Placental epithelial cell (primary cell): Measurements from ENCODE around the gene SF3B6. TPM values are rescaled to one million over a fixed set of nuclear protein-coding genes. Genes with fewer than 3 reads are reported as not detected.

Source experiments
- small RNA-seq: library from RNA; depleted of rRNA; stranded (forward); fragments of <200 nt; gene quantifications from one replicate; pipeline ENCODE3, GENCODE V24; 2012
- total RNA-seq: library from RNA; depleted of rRNA; stranded (reverse); fragments of >200 nt; gene quantifications from 2 replicates; pipeline ENCODE4 v1.2.3, GENCODE V29; 2012

Gene SF3B6
- total RNA-seq, result 102 and 156 TPM in 2 replicates

GRCh38 chr2:24075915-24076848 lies at the start of gene SF3B6:
SF3B6 (minus strand) TSS chr2:24076326; CDS start chr2:24076229, 97 bp downstream.

GRCh38 chr2:24123195-24123921 lies 47.2 kb upstream of the SF3B6 start, which contains the start of the genes FAM228B and PFN4:
FAM228B (plus strand) TSS chr2:24123469; CDS start chr2:24124362, 893 bp downstream.
PFN4 (minus strand) TSS chr2:24123334; CDS start chr2:24122535, 799 bp downstream.

GRCh38 chr2:24084386-24085199 lies 8.5 kb upstream of the SF3B6 start, which contains the start of gene TP53I3:
TP53I3 (minus strand) TSS chr2:24084834; CDS start chr2:24084326, 508 bp downstream.

GRCh38 chr2:24049485-24050021 lies 26.6 kb downstream of the SF3B6 start, which contains the start of gene FKBP1B:
FKBP1B (plus strand) TSS chr2:24049741; CDS start chr2:24049850, 109 bp downstream.

GRCh38 chr2:24046930-24047702 lies 29.0 kb downstream of the SF3B6 start, which contains the start of gene WDCP:
WDCP (minus strand) TSS chr2:24047391; CDS start chr2:24039494, 7,897 bp downstream.

Small RNAs within 50 kb of the gene (small RNA-seq; reads per million reads assigned to genes)
- gene RNU6-370P, result not detected

Other genes starting within 250 kb of the SF3B6 start
- gene ATAD2B, start 149.2 kb downstream of the SF3B6 start, total RNA-seq, result 13.2 and 21.6 TPM in 2 replicates
- 11.1 and 14.5 TPM in 2 replicates for gene UBXN2A, start 135.9 kb downstream of the SF3B6 start, total RNA-seq
- under 0.01 TPM in 1 of 2 replicates, not detected in the other for gene MFSD2B, start 66.2 kb downstream of the SF3B6 start, total RNA-seq
- gene WDCP, start 28.9 kb downstream of the SF3B6 start, total RNA-seq, result 5.1 and 9.1 TPM in 2 replicates
- 17.5 and 41.6 TPM in 2 replicates for gene FKBP1B, start 26.6 kb downstream of the SF3B6 start, total RNA-seq
- 171 and 188 TPM in 2 replicates for gene TP53I3, start 8.5 kb upstream of the SF3B6 start, total RNA-seq
- gene PFN4, start 47.0 kb upstream of the SF3B6 start, total RNA-seq, result 2.4 TPM in 2 replicates
- gene FAM228B, start 47.1 kb upstream of the SF3B6 start, total RNA-seq, result 5.1 and 13.7 TPM in 2 replicates
- 1.6 and 3.9 TPM in 2 replicates for gene FAM228A, start 98.7 kb upstream of the SF3B6 start, total RNA-seq